GM18868 (cell line): ENCODE results near the gene FAM181B.
"Not testable (repeated sequence)": the region's sequence is repeated elsewhere in the genome, so short reads cannot be mapped to it uniquely, and the experiment has no call there.

Source experiments
- ATAC-seq: cut with Tn5 transposase; IDR thresholded peaks from one replicate; pipeline ENCODE4 v1.9.1; 2021; ENCODE audit warnings: mild to moderate bottlenecking, moderate library complexity; ENCODE audit not compliant: unreplicated experiment

FAM181B gene

DNA sequence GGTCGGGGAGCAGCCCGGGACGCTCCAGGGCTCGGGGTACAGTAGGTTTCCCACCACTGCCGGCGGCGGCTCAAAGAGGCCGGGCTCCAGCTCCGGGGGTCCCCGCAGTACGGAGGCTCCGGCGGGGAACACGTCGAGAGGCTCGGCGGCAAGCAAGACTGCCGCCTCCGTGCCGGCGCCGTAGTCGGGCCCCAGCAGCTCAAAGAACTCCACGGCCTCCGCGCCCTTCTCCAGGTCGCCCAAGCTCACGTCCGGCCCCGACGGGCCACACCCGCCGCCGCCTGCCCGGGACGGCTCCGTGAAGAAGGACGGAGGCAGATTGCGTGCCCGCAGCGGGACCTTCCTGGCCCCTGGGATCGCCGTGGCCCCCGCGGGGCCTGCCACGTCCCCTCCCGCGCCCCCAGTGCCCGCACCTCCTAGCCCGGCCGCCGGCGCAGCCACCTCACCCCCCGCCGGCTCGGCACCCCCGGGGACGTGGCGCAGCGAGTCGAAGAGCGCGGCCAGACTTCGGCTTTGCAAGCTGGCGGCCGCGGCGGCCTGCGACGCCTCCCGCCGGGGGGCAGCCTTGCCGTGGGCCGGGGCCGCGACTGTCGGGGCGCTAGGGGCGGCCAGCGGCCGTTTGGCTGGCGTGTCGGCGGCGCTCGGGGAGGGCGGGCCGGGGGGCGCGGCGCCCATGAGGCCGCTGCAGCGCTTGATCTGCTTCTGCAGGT, 775 bp downstream of the FAM181B start:
- ATAC-seq: peak; percentile 37

DNA sequence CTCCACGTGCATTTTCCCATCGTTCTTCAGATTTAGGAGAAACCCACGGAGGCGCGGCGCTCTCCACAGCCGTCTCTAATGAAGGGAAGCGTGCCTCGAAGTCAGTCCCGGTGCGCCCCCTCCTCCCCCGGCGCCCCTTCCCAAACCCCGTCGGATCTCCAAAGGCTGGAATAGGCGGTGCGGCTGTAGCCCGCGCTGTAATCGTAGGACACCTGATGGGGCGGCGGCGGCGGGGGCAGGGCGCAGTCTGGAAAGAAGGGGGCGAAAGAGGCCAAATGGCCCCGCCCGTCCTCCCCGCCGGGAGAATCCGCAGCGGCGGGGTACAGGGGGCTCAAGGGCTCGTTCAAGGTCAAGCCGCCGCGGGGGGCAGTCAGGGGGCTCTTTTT, 1.3 kb downstream of the FAM181B start:
- ATAC-seq: no peak

DNA sequence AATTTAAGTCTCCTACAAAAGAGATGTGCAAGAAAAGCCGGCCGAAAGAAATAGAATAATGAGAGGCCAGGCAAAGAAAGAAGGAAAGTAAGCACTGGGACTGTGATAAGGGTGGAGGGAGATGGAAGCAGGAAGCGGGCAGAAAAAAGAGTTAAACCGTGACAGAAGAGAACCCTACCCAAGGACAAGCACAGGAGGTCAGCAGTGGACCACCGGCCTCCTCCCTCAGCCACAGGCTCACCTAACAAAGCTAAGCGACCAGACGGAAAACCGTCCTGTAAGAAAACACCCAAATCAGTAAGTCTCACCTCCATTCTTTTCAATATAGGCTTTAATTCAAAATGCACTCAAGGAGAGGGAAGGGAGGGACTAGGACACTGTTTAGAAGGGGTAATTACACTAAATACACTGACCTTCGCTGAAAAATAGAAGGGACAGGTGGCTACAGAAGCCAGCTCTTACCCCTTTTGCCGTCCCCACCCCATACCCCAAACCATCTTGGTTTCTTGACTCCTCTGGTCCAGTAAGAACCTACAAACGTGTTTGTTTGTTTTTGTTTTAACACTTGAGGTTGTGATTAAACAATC, 1.9 kb downstream of the FAM181B start:
- no peak for ATAC-seq

DNA sequence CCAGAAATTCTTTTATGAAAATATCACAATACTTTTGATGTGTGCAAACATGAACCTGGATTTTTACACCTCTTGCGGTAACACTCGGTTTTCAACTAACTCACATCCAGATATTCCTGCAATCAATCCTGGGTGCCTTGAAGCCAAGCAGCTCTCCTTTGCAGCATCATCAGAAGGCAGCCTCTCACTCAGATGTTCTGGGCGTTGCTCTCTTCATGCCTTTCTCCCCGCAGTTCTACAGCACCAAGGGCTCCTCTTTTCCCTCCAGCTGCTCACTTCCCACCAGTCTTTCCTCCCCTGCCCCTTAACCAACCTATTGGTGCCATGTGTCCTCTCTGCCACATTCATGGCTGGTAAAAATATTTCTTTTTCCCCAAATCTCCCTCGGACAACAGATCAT, 2.9 kb downstream of the FAM181B start:
- no peak for ATAC-seq

DNA sequence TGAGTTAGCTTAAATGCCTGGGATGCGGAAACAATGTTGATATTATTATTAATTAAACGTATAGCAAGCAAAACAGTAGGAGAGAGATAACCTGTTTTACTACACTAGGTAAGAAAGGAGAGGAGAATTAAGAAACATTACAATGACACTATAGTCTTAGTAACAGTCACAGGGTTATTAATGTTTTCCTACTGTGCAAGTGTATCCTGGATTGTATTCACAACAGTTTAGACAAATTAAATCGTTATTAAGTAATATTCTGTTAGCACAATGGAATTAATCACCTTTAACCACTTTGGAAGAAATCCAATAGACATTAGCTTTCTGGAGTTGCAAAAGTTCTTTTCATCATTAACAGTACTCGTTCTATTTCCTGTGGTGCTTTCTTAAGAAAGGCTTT, 3.4 kb downstream of the FAM181B start:
- no peak for ATAC-seq

DNA sequence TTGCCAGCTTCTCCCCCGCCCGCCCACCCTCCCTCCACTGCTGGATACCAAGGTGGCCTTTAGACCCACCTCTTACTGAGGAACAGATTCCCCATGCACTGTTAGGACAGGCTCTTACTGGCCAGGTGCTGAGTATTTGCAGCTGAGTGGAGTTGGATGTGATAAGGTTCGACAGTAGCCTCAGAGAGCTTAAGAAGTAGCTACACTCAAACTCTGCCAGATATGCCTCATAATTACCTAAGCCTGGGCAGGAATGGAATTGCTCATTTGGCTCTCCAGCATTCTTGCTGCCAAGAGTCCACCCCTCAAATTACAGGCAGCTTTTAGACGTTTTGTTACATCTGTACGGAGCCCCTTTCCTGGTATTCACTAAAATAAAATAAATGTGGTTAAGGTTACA, 9.6 kb downstream of the FAM181B start:
- no peak for ATAC-seq

DNA sequence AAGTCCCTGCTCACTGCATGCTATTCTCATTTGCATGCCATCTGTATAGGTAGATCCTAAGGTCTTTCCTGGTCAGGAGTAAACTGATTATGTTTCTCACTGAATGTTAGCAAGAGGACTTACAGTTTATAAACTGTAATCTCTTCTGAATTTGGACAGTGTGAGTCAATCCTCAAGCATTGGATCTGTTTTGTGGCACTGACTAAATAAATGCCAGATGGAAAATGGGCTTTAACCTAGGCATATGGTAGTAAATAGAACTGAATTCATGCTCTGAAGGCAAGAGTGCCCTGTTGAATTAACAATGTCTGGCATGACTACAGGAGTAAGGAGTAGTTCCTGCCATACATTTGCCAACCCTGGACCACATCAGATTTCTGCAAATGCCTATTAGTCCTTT, 11.4 kb downstream of the FAM181B start:
- ATAC-seq: no peak

DNA sequence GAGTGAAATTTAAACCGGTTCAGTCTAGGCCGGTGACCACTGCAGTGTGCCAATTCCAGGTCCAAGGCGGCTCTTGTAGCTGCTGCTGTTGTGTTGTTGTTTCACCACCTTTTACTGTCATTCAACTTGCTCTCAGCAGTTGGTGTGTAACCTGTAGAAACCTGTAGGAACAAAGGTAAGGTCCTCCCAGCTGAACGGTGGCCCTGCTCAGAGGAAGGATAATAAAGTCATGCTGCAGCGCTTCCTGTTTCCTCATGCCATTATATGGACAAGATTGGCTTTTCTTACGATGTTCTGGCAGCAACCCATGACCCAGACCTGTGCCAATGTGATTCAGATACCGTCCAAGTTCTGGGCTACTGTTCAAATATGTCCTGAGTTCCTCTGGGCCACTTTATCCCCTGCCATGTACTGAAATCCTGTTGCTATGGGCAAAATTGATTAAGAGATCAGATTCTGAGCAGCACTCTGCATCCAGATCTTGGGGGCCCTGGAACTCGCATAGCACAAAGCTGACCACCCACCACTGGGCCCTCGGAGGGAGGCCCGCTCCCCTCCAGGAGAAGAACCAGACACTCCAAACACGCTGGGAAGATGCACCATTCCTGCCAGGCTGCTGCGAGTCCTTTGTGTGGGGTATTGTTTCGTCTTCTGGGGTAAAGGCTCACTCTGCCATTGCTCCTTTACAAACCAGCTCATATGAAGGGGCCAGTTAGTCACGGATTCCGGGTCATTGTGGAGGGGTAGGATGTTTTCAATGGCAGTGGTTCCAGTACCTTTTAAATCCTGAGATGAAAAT, 13.2 kb downstream of the FAM181B start:
- ATAC-seq: no peak

DNA sequence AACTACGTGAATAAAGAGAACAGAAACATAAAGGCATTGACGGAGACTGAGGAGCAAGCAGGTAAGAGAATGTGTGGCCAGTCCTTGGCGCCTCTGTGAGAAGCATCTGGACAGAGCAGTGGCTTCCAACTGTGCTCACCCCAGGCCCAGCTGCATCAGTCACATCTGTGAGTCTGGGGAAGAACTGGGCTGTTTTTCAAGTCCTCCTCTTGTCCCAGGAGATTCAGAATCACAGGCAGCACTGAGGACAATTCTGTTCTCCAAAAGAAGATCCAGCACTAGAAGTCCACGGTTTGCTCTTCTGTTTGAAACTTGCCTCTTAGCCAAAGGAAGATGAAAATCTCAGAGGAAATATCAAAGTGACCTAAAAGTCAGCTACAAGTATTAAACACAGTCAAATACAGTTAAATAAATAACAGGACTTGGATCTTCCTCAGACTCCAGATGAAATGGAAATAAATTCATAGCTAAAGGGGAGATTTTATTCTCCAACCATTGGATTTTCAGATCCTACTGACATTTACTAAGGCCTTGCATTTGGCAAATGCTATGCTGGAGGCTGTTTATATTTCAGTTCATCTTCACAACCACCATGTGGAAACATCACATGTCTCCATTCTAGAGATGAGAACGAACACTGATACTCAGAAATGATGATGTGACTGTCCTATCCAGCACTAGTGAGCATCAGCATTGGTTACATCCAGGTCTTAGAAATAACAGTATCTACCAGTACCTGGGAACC, 14.1 kb downstream of the FAM181B start:
- ATAC-seq: no peak

DNA sequence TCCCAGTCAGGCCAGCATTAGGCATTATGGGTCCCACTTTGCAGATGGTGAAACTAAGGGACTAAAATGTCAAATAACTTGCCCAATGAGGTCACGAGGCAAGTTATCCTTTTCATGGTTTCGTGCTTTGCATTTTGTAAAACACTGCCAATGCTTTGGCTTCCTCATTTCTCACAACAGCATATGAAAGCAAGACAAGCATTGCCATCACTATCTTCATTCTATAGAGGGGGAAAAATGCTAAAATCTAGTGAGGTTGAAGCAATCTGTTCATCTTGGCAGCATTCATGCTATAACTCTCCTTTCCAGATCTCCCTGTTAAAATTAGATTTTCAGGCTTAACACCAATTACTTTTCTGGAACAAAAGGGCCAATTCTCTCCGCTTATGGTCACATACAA, 14.8 kb downstream of the FAM181B start:
- ATAC-seq: no peak

DNA sequence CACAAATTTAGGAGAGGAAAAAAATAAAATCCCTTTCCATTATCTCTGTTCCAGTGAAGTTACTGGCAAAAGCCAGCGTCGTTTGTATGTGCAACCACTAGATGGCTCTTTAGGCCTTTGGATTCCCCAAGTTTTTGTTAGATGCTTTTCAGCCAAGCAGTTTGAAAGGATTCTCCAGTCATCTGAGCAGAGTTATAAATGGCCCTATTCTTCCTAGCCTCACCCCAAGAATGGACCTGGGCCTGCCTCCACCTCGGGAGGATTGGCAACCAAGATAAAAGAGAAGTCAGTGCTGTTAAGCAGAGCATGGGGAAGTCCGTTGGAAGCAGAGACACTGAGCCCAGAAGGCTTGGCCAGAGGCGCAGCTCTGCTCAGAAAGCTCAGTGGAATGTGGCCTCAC, 15.4 kb downstream of the FAM181B start:
- peak; percentile 74 for ATAC-seq

DNA sequence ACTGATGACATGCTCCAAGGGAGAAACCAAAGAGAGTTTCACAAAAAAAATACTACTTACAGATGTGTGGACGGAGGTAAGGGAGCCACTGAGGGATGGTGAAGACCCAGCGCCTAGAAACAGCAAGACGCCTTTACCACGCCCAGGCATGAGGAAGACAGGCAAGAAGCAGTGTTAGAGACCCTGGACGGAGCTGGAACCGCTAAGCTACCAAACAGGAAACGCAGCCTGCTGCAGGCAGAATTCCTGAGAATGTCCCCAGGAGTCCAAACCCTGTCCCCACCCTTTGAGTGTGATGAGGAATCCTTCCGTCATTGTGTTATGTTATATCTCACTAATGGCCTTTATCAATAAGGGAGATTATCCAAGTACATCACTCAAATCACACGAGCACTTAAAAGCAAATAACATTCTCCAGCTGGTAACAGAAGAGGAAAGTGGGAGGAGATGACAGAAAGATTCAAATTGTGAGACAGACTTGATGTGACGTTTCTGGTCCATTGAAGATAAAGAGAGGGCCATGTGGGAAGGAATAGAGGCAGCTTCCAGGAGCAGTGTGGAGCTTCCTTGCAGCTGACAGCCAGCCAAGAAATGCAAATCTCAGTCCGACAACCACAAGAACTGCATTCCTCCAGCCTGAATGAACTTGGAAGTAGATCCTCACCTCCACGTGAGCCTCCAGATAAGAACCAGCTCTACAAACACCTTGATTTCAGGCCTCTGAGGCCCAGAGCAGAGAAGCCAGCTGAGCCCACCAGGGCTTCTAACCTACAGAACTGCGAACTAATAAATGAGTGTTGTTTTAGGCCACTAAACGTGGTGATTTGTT, 19.1 kb downstream of the FAM181B start:
- no peak for ATAC-seq

DNA sequence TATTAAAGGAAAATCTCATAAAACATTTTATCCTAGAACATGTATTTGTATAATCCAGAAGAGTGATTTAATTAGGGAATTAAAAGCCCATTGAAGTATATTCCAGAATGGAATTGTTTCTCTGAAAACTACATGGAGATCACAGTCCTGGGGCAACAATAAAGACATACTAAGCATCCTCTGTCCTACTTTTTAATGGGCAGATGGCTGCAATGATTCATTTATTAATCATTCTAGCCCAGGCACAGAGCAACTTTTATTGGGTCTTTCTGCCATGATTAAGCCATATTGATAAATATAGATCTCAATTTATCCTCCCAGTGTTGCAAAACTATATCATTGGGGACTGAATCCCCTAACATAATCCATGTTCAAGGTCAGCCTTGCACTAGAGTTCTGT, 22.0 kb downstream of the FAM181B start:
- no peak for ATAC-seq

DNA sequence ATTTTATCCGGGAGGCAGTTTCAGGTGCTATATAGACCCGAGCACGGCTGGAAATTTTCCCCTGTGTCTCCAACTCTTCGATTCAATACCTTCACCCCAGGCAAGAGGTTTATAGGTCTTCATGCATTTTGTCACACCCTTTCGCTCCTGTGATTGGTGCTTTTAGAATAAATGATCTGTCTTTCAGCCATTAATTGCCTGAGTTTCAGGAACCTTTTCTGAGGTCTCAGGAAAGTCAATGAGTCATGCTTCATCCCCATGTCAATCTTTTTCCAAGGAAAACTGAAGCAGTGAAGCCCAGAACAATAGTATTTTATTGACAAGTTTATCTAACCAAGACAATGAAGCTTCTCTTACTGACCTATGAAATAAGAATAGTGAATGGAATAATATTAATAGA, 29.9 kb downstream of the FAM181B start:
- no peak for ATAC-seq

DNA sequence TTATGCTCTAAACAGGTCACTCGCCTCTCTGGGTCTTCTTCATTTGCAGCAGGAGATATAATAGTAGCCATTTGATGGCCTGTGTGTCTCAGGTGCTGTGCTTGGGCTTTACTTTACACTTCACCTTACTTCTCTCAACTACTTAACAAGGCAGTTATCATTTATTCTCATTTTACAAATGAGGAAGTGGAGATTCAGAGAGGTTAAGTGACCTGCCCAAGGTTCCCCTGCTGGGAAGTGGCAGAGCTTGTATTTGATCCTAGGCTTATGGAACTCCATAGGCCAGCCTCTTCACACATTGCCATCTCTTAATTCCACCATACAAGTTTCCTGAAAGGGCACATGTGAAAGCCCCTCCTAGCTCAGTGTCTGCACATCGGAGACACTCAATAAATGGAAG, 30.4 kb downstream of the FAM181B start:
- ATAC-seq: no peak

DNA sequence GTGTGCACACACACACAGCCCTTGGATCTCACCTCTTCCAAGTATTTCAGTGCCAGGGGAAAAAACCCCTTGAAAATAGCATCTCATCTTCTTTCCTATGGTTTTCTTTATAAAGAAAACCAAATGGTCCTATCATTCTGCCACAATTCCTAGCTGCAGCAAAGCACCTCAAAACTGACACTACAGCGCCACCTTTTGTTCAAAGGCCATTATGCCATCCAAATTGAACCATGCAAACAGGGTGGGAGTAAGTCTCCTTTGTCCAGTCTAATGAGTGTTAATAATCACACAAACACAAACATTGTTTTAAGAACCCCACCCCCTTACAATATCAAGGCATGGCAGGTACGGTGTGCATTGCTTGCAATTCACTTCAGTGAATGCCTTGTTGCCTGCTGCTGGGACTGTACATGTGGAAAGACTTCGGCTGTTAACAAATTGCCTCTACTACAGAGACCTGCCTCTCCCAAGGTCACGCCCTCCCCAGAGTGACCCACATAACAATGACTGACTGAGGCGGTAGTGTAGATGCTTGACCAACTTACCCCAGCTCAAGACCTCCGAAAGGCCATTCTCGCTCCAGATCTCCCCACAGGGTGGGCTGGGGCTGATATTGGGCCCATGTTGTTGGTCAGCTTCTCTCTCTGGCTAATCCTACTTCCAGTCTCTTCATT, 31.7 kb downstream of the FAM181B start:
- peak; percentile 80 for ATAC-seq

DNA sequence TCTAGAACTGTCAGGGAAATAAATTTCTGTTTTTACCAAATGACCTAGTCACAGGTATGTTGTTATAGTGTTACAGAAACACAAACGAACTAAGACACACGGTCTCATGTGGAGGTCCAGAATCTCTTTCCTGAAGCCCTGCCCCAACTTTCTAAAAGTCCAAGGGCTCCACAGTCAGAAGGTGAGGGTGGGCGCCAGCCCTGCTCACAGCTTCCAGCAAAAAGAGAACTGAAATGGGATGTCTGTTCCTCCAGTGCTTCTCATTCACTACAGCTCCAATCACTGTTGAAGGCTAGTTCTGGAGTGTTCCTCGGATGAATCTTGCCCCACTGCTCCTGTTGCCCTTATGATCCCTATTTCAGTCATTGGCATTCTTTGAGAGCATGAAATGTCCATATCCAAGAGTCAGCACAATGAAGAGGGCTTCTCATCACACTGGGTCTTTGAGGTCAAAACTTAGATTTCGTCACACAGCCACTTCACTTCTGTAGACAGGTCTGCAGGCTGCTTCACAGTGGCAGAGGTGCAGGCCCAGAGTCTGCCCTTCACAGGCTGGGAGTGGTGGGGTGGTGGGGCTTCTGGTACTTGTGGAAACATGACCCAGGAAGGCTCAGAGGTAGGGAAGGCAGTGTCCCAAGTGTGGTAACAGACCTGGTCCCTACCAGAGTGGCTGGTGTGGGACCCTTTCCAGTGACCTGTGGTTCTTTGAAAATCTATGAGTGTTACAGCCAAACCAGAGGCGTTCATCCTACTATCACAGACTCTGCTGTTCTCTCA, 34.9 kb downstream of the FAM181B start:
- ATAC-seq: no peak

DNA sequence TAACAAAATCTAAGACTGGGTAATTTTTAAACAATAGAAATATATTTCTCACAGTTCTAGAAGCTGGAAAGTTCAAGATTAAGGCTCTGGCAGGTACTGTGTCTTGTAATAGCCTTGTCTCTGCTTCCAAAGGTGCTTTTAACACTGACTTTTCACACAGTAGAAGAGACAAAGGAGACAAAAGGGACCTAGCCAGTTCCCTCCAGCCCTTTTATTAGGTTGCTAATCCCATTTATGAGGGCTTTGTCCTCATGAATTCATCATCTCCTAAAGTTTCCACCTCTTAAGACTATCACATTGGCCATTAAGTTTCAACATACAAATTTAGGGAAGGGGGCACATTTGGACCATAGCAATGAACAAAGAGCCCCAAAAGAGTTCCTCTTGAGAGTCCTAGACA, 40.7 kb downstream of the FAM181B start:
- ATAC-seq: no peak

DNA sequence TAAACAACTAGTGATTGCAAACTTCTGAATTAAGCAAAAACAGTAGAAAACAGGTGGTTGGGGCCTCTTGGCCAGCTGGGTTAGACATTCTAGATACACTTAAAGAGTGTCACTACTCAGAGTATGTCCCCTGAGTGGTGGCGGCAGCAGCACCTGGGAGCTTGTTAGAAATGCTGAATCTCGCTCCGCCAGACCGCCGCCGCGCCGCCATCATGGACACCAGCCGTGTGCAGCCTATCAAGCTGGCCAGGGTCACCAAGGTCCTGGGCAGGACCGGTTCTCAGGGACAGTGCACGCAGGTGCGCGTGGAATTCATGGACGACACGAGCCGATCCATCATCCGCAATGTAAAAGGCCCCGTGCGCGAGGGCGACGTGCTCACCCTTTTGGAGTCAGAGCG, 44.3 kb downstream of the FAM181B start:
- ATAC-seq: not testable (repeated sequence)
